Natural killer cell treated with Interleukin-12 subunit alpha and Interleukin-12 subunit beta and Interleukin-15 and Interleukin-18, amount 100 ng/mL, for 72 hours (primary cell): Measurements from ENCODE around the gene CLDN9. TPM values are rescaled to one million over a fixed set of nuclear protein-coding genes. Genes with fewer than 3 reads are reported as not detected.
A peak's percentile ranks its signal among the peaks of the same experiment; 100 is the strongest.

Experiments used
- ATAC-seq, 2 donors: fragments of 150-1000 bp; cut with Tn5 transposase in 1 of 2; sonication (Bioruptor Pico), chemical (Tn5 transposase) in 1 of 2; 2 replicates each; pipeline ENCODE4 v1.10.0; 2021
- DNase-seq: peaks from one replicate; pipeline ENCODE4 v3.0.0; 2022; ENCODE audit warnings: low spot score
- H3K27ac Mint-ChIP-seq, 2 donors: 1 replicate in 1 of 2; 2 replicates in 1 of 2; pipeline ENCODE4 v1.8.0; 2022; ENCODE audit warnings: mixed read lengths in 2 of 2, mild to moderate bottlenecking in 1 of 2, moderate library complexity in 1 of 2
- H3K27me3 Mint-ChIP-seq, 2 donors: 1 replicate in 1 of 2; 2 replicates in 1 of 2; pipeline ENCODE4 v1.8.0; 2022; ENCODE audit warnings: mixed read lengths in 2 of 2
- H3K36me3 Mint-ChIP-seq: one replicate; pipeline ENCODE4 v1.8.0; 2022; ENCODE audit warnings: mixed read lengths
- H3K4me1 Mint-ChIP-seq, 2 donors: 1 replicate in 1 of 2; 2 replicates in 1 of 2; pipeline ENCODE4 v1.8.0; 2022; ENCODE audit warnings: low read depth in 2 of 2, mixed read lengths in 2 of 2, mild to moderate bottlenecking in 1 of 2
- H3K4me3 Mint-ChIP-seq: one replicate; pipeline ENCODE4 v1.8.0; 2022; ENCODE audit warnings: mixed read lengths
- H3K9me3 Mint-ChIP-seq: 2 replicates; pipeline ENCODE4 v1.8.0; 2022; ENCODE audit warnings: mixed read lengths
- total RNA-seq, 2 donors: library from RNA; stranded (reverse); gene quantifications; one replicate each; pipeline ENCODE4 v1.2.3, GENCODE V29; 2022

Gene CLDN9
- total RNA-seq, 2 donors from 2014 or later, result 0.47 TPM; not detected in 1

- Mint-ChIP-seq H3K27me3 (no peaks in the 10 kb centered on the region), H3K36me3 (no peaks in the 10 kb centered on the region), H3K4me3 (no peak overlapping the region), H3K4me1 (no peaks in the 10 kb centered on the region), H3K27ac (no peak overlapping the region), H3K9me3 (no peaks in the 10 kb centered on the region)
- DNase-seq (no peak), ATAC-seq (no peak)
Observed at GRCh38 chr16:2996298-2996697, 16.4 kb upstream of the CLDN9 start.

- Mint-ChIP-seq H3K9me3 (no peaks in the 10 kb centered on the region), H3K4me3 (no peak overlapping the region), H3K27ac (no peak overlapping the region), H3K27me3 (no peaks in the 10 kb centered on the region), H3K4me1 (peaks cover 3% of the 10 kb centered on the region in 2 donors), H3K36me3 (no peaks in the 10 kb centered on the region)
- ATAC-seq (no peak), DNase-seq (no peak)
Observed at GRCh38 chr16:2999929-3000328, 12.8 kb upstream of the CLDN9 start.

GRCh38 chr16:3000540-3000939, 12.2 kb upstream of the CLDN9 start:
- no peak for ATAC-seq
- H3K9me3 Mint-ChIP-seq, result no peaks in the 10 kb centered on the region
- no peaks in the 10 kb centered on the region for H3K36me3 Mint-ChIP-seq
- DNase-seq, result no peak
- no peaks in the 10 kb centered on the region for H3K27me3 Mint-ChIP-seq
- H3K27ac Mint-ChIP-seq, result no peak overlapping the region
- peaks cover 4 to 5% of the 10 kb centered on the region in 2 donors for H3K4me1 Mint-ChIP-seq
- no peak overlapping the region for H3K4me3 Mint-ChIP-seq

- ATAC-seq, result no peak
- H3K9me3 Mint-ChIP-seq, result no peaks in the 10 kb centered on the region
Observed at GRCh38 chr16:3001316-3001715, 11.4 kb upstream of the CLDN9 start.

GRCh38 chr16:3003582-3004270, 9.0 kb upstream of the CLDN9 start:
- H3K9me3 Mint-ChIP-seq, result no peaks in the 10 kb centered on the region
- H3K4me3 Mint-ChIP-seq, result peak overlapping the region; percentile 75
- no peaks in the 10 kb centered on the region for H3K36me3 Mint-ChIP-seq
- H3K4me1 Mint-ChIP-seq, result peaks cover 11 to 20% of the 10 kb centered on the region in 2 donors
- H3K27ac Mint-ChIP-seq, result peak overlapping the region in 1 of 2 donors; percentile 37
- peak; percentile 99 for ATAC-seq
- DNase-seq, result peak; percentile 99
- no peaks in the 10 kb centered on the region for H3K27me3 Mint-ChIP-seq

More at GRCh38 chr16:3001316-3001715, 11.4 kb upstream of the CLDN9 start:
- Mint-ChIP-seq H3K27ac (no peak overlapping the region), H3K27me3 (no peaks in the 10 kb centered on the region), H3K36me3 (no peaks in the 10 kb centered on the region), H3K4me1 (peaks cover 4 to 5% of the 10 kb centered on the region in 2 donors), H3K4me3 (no peak overlapping the region)
- DNase-seq, result no peak

- Mint-ChIP-seq H3K36me3 (no peaks in the 10 kb centered on the region), H3K4me1 (peaks cover 12 to 20% of the 10 kb centered on the region in 2 donors), H3K27me3 (no peaks in the 10 kb centered on the region), H3K4me3 (peak overlapping the region; percentile 73), H3K27ac (no peak overlapping the region), H3K9me3 (no peaks in the 10 kb centered on the region)
- peak; percentile 1 to 14 for ATAC-seq
- no peak for DNase-seq
Observed at GRCh38 chr16:3004319-3004718, 8.4 kb upstream of the CLDN9 start.

- ATAC-seq (no peak), DNase-seq (no peak)
- Mint-ChIP-seq H3K27me3 (no peaks in the 10 kb centered on the region), H3K36me3 (no peaks in the 10 kb centered on the region), H3K9me3 (no peaks in the 10 kb centered on the region), H3K4me1 (peaks cover 12 to 20% of the 10 kb centered on the region in 2 donors), H3K4me3 (peak overlapping the region; percentile 73), H3K27ac (no peak overlapping the region)
Observed at GRCh38 chr16:3004781-3005284, 7.9 kb upstream of the CLDN9 start.

GRCh38 chr16:3007059-3007956, 5.4 kb upstream of the CLDN9 start:
- Mint-ChIP-seq H3K4me3 (no peak overlapping the region), H3K9me3 (no peaks in the 10 kb centered on the region), H3K4me1 (peaks cover 12 to 20% of the 10 kb centered on the region in 2 donors), H3K27me3 (no peaks in the 10 kb centered on the region), H3K27ac (no peak overlapping the region), H3K36me3 (no peaks in the 10 kb centered on the region)
- ATAC-seq (no peak), DNase-seq (no peak)

GRCh38 chr16:3007957-3008689, 4.6 kb upstream of the CLDN9 start:
- no peak for ATAC-seq
- DNase-seq, result no peak
- Mint-ChIP-seq H3K27me3 (no peaks in the 10 kb centered on the region), H3K27ac (no peak overlapping the region), H3K4me1 (peaks cover 12 to 20% of the 10 kb centered on the region in 2 donors), H3K4me3 (peak overlapping the region; percentile 9), H3K36me3 (no peaks in the 10 kb centered on the region), H3K9me3 (no peaks in the 10 kb centered on the region)

- Mint-ChIP-seq H3K9me3 (no peaks in the 10 kb centered on the region), H3K27me3 (no peaks in the 10 kb centered on the region), H3K36me3 (no peaks in the 10 kb centered on the region), H3K4me1 (peaks cover 12 to 20% of the 10 kb centered on the region in 2 donors), H3K27ac (no peak overlapping the region), H3K4me3 (no peak overlapping the region)
- DNase-seq, result no peak
- no peak for ATAC-seq
Observed at GRCh38 chr16:3008690-3009037, 4.1 kb upstream of the CLDN9 start.

GRCh38 chr16:3009568-3010390, 2.9 kb upstream of the CLDN9 start:
- ATAC-seq (no peak), DNase-seq (no peak)
- H3K27ac Mint-ChIP-seq, result no peak overlapping the region
- H3K36me3 Mint-ChIP-seq, result no peaks in the 10 kb centered on the region
- H3K4me1 Mint-ChIP-seq, result peaks cover 10 to 19% of the 10 kb centered on the region in 2 donors
- H3K4me3 Mint-ChIP-seq, result no peak overlapping the region
- H3K27me3 Mint-ChIP-seq, result peaks cover 0 to 4% of the 10 kb centered on the region in 2 donors
- H3K9me3 Mint-ChIP-seq, result no peaks in the 10 kb centered on the region

GRCh38 chr16:3010510-3010909, 2.2 kb upstream of the CLDN9 start:
- Mint-ChIP-seq H3K27me3 (peaks cover 0 to 4% of the 10 kb centered on the region in 2 donors), H3K9me3 (no peaks in the 10 kb centered on the region), H3K36me3 (no peaks in the 10 kb centered on the region), H3K4me3 (no peak overlapping the region), H3K27ac (no peak overlapping the region), H3K4me1 (peaks cover 8 to 16% of the 10 kb centered on the region in 2 donors)
- ATAC-seq, result no peak
- no peak for DNase-seq

- H3K27me3 Mint-ChIP-seq, result peaks cover 0 to 4% of the 10 kb centered on the region in 2 donors
- H3K36me3 Mint-ChIP-seq, result no peaks in the 10 kb centered on the region
- H3K27ac Mint-ChIP-seq, result no peak overlapping the region
- H3K4me1 Mint-ChIP-seq, result peaks cover 8 to 10% of the 10 kb centered on the region in 2 donors
- no peak for ATAC-seq
- H3K4me3 Mint-ChIP-seq, result no peak overlapping the region
- no peaks in the 10 kb centered on the region for H3K9me3 Mint-ChIP-seq
- DNase-seq, result no peak
Observed at GRCh38 chr16:3012246-3012645, 477 bp upstream of the CLDN9 start.
